Esophagus muscularis mucosa (tissue), 4 donors: ENCODE results near the gene HMGB2. TPM values are rescaled to one million over a fixed set of nuclear protein-coding genes. Genes with fewer than 3 reads are reported as not detected.
A peak's percentile ranks its signal among the peaks of the same experiment; 100 is the strongest.

Source experiments
- DNase-seq: peaks from one replicate; pipeline ENCODE4 v3.0.0-alpha.2; 2017; ENCODE audit errors: extremely low spot score
- H3K27ac ChIP-seq, 4 donors: fragments of 200-600 bp; sonication (generic); replicated peaks in 1 of 4; 1 replicate in 3 of 4; 2 replicates in 1 of 4; pipeline ENCODE4 v1.5.1; 2016 to 2019; ENCODE audit warnings: mild to moderate bottlenecking in 1 of 4
- H3K27me3 ChIP-seq, 4 donors: fragments of 200-600 bp; sonication (generic); one replicate each; pipeline versions ENCODE4 v1.5.1 to v1.6.0; 2016 to 2019
- H3K36me3 ChIP-seq, 4 donors: fragments of 200-600 bp; sonication (generic); one replicate each; pipeline ENCODE4 v1.5.1; 2016 to 2019
- H3K4me1 ChIP-seq, 4 donors: fragments of 200-600 bp; sonication (generic); one replicate each; pipeline ENCODE4 v1.5.1; 2016 to 2019
- H3K4me3 ChIP-seq, 4 donors: fragments of 200-600 bp; sonication (generic); 1 replicate in 2 of 4; 2 replicates in 2 of 4; pipeline ENCODE4 v1.5.1; 2016 to 2019; ENCODE audit warnings: mild to moderate bottlenecking in 4 of 4, moderate library complexity in 1 of 4
- H3K9me3 ChIP-seq, 4 donors: fragments of 200-600 bp; sonication (generic); 1 replicate in 3 of 4; 2 replicates in 1 of 4; pipeline ENCODE4 v1.5.1; 2016 to 2019
- EP300 ChIP-seq: sonication (generic); formaldehyde crosslinking; IDR thresholded peaks from one replicate; pipeline ENCODE4 v1.6.1; 2017; ENCODE audit warnings: antibody characterized with exemption
- POLR2A ChIP-seq: fragments of 450-650 bp; IDR thresholded peaks from one replicate; pipeline ENCODE4 v1.6.1; 2017; ENCODE audit warnings: antibody characterized with exemption, moderate library complexity, mild to moderate bottlenecking, low read depth
- POLR2AphosphoS5 ChIP-seq, 2 donors: sonication (generic); formaldehyde crosslinking; IDR thresholded peaks; one replicate each; pipeline ENCODE4 v1.6.1; 2017; ENCODE audit warnings: antibody characterized with exemption in 2 of 2
- WGBS: methylation state at CpG from one replicate; pipeline ENCODE4 v1.1.5; 2018; 5-methylcytosine and 5-hydroxymethylcytosine counted together
- intact Hi-C: fragments of 100-400 bp; cut with DNase I; formaldehyde crosslinking; loops from one replicate; pipeline ENCODE4 v1.15.1; 2023
- total RNA-seq, 4 donors: library from RNA; depleted of rRNA; stranded (reverse); fragments of >200 nt; gene quantifications; one replicate each; pipeline versions ENCODE4 v1.1.0 to v1.2.1, GENCODE V29; 2016
- TF ChIP-seq, protein P1 (sequence below), 3 experiments: fragments of 200-600 bp in 2 of 3; fragments of 450-650 bp in 1 of 3; sonication (generic) in 2 of 3; IDR thresholded peaks; one replicate each; pipeline ENCODE4 v1.5.1; 2017 to 2019; ENCODE audit warnings: antibody characterized with exemption in 3 of 3, mild to moderate bottlenecking in 2 of 3, moderate library complexity in 1 of 3

Gene HMGB2
- total RNA-seq, 4 donors from 2014 or later: 35.7 to 69.7 (median 46.2) TPM

DNA sequence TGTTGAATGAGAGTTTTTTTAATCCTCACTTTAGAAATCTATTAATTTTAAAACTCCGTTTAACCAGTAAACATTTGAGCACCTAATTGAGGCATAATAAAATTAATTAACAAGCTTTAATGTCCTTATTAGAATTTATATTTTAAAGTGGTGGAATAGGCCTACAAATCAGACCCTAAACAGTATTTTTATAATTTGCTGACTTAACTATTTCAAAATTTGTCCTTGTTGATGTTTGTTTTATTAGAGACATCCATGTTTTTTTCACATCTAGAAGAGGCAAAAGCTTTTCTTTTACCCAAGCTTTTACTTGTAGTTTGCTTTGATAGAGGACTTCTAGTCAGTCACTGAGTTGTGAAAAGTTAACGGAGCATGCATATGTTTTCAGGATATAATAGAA lies 40.4 kb upstream of the HMGB2 start:
- no peaks in the 10 kb centered on the region for H3K9me3 ChIP-seq
- peaks cover 7 to 55% (median 46%) of the 10 kb centered on the region in 4 donors for H3K4me1 ChIP-seq

DNA sequence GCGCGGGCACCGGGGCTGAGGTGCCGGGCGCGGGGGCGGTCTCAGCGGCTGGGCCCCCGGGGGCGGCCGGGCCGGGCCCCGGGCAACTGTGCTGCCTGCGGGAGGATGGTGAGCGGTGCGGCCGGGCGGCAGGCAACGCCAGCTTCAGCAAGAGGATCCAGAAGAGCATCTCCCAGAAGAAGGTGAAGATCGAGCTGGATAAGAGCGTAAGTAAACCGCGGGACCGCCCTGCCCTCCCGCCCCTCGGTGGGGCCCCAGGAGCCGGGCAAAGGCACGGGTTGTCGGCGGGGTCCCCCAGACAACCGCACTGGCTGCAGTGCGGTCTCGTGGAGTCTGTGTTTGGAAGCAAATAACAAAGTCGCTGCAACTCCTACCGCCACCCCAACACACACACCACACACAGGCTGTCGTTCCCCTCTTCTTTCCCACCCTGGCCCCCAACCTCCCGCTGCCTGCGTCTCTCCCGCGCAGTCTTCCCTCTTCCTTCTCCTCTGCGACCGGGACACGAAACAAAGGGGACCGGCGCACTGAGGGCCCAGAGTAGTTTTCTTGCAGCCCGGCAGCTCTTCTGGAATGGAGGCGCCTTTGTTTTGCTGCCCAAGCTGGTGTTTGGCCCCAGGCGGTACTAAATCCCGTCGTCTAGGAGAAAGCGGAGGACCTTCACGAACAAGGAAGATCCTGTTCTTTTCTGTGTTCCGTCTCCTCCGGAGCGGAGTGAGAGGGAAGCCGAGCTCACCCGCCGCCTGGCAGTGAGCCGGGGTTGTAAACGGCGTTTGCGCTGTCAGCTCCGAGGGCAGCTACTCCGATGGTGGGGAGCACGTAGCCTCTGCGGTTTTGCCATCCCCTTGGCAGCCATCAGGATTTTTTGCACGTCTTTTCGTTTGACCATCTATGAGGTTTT lies 37.4 kb upstream of the HMGB2 start:
- no peaks in the 10 kb centered on the region for H3K9me3 ChIP-seq
- WGBS: under 1% methylated on average over 32 of the region's 68 CpGs
- peak overlapping the region; percentile 89 to 95 (median 92) for H3K27ac ChIP-seq
- no peaks in the 10 kb centered on the region for H3K27me3 ChIP-seq
- peak; percentile 74 to 78 for TF ChIP-seq POLR2AphosphoS5 (IDR thresholded peaks at IDR 0.05)
- TF ChIP-seq, protein P1, sequence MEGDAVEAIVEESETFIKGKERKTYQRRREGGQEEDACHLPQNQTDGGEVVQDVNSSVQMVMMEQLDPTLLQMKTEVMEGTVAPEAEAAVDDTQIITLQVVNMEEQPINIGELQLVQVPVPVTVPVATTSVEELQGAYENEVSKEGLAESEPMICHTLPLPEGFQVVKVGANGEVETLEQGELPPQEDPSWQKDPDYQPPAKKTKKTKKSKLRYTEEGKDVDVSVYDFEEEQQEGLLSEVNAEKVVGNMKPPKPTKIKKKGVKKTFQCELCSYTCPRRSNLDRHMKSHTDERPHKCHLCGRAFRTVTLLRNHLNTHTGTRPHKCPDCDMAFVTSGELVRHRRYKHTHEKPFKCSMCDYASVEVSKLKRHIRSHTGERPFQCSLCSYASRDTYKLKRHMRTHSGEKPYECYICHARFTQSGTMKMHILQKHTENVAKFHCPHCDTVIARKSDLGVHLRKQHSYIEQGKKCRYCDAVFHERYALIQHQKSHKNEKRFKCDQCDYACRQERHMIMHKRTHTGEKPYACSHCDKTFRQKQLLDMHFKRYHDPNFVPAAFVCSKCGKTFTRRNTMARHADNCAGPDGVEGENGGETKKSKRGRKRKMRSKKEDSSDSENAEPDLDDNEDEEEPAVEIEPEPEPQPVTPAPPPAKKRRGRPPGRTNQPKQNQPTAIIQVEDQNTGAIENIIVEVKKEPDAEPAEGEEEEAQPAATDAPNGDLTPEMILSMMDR (IDR thresholded peaks at IDR 0.05): no peak
- peak overlapping the region; percentile 74 to 90 (median 88) for H3K4me3 ChIP-seq
- peaks cover 21 to 66% (median 57%) of the 10 kb centered on the region in 4 donors for H3K4me1 ChIP-seq
- peaks cover 0 to 4% (median 0%) of the 10 kb centered on the region in 4 donors for H3K36me3 ChIP-seq
- DNase-seq: no peak
- intact Hi-C loops: loop anchor here (5.0 kb wide), 1 partner anchor 41 kb away; no protein-coding TSS in a partner anchor

More for the DNA sequence above, 40.4 kb upstream of the HMGB2 start:
- DNase-seq: no peak
- Histone ChIP-seq H3K27ac (peak overlapping the region in 3 of 4 donors; percentile 89 to 95 (median 93)), H3K4me3 (no peak overlapping the region), H3K27me3 (no peaks in the 10 kb centered on the region), H3K36me3 (peaks cover 0 to 4% (median 0%) of the 10 kb centered on the region in 4 donors)
- intact Hi-C loops: loop anchor here (5.0 kb wide), 1 partner anchor 38 kb away; no protein-coding TSS in a partner anchor
- TF ChIP-seq EP300: no peak
- TF ChIP-seq POLR2A: no peak
- TF ChIP-seq, protein P1 (IDR thresholded peaks at IDR 0.05): no peak
- TF ChIP-seq POLR2AphosphoS5 (IDR thresholded peaks at IDR 0.05): no peak
- 89% methylated on average over 2 of the region's 2 CpGs for WGBS

DNA sequence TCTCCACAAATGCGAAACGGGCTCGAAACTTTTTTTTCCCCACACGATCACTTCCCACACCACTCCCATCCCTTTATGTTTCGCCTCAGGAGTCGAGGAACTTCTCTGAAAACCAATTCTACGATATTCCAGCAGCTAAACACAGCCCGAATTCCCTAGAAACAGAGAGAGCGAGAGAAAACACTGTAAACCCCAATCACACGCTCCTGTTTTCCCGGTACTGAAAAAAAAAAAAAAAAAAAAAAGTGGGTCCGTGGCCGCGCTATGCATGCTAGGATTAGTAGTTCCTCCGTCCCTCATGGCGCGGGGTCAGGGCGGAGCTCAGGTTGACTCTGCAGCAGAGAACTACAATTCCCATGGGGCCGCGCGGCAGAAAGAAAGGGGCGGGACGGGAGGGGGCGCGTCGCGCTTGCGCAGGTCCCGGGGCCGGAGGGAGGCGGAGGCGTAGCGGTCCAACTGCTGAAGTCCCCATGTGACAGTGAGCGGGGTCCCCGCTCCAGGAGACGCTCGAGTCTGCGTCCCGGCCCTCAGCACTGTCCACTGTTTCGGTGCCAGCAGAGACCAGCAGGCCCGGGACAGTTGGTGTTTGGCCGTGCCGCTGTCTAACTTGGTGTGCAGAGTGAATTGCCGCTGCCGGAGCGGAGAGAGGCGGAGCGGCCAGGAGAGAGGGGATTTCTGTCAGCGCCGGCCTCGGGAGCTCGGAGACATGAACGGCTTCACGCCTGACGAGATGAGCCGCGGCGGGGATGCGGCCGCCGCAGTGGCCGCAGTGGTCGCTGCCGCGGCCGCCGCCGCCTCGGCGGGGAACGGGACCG lies 36.5 kb upstream of the HMGB2 start, which contains the start of gene SAP30:
Gene SAP30, plus strand, starts transcription at position 478 of the 815 bp plus-strand sequence. Its CDS starts 229 bp downstream, at position 707.
- under 1% methylated on average over 45 of the region's 72 CpGs for WGBS
- Histone ChIP-seq H3K27me3 (no peaks in the 10 kb centered on the region), H3K4me1 (peaks cover 21 to 65% (median 53%) of the 10 kb centered on the region in 4 donors), H3K27ac (peak within 1 kb of the TSS; percentile 89 to 95 (median 93)), H3K4me3 (peak within 1 kb of the TSS; percentile 74 to 90 (median 88)), H3K9me3 (no peaks in the 10 kb centered on the region), H3K36me3 (peaks cover 0 to 1% (median 0%) of the 10 kb centered on the region in 4 donors)
- intact Hi-C loops: loop anchor here (5.0 kb wide), 1 partner anchor 42 kb away; no protein-coding TSS in a partner anchor
- peak; percentile 100 for DNase-seq
- peak; percentile 98 for TF ChIP-seq POLR2A
- no peak for TF ChIP-seq EP300
- peak; percentile 100 for TF ChIP-seq POLR2AphosphoS5 (IDR thresholded peaks at IDR 0.05)

DNA sequence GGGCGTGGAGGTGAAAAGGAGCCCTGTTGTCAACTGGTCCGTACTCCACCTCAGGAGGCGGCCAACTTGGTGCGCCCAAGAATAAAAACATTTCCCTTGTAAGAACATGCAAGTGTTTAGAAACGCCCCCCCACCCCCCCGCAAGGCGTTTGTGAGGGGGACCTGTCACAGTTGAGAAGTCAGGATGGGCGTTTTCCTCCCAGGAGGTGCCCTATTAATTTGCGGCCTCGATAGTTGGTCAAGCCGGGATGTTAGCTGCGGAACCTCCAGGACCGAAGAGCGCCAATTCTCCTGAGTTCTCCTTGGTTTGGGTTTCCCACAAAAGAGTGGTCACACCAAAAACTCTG lies 35.9 kb upstream of the HMGB2 start:
- intact Hi-C loops: loop anchor here (5.0 kb wide), 1 partner anchor 42 kb away; no protein-coding TSS in a partner anchor
- peaks cover 21 to 63% (median 49%) of the 10 kb centered on the region in 4 donors for H3K4me1 ChIP-seq
- peak overlapping the region; percentile 74 to 90 (median 88) for H3K4me3 ChIP-seq
- TF ChIP-seq POLR2AphosphoS5 (IDR thresholded peaks at IDR 0.05): no peak
- TF ChIP-seq POLR2A: no peak
- TF ChIP-seq, protein P1 (IDR thresholded peaks at IDR 0.05): no peak
- no peak for TF ChIP-seq EP300
- peak; percentile 96 for DNase-seq
- H3K27me3 ChIP-seq: no peaks in the 10 kb centered on the region
- 0% methylated on average over 10 of the region's 14 CpGs for WGBS
- no peaks in the 10 kb centered on the region for H3K36me3 ChIP-seq
- no peaks in the 10 kb centered on the region for H3K9me3 ChIP-seq
- H3K27ac ChIP-seq: peak overlapping the region; percentile 89 to 95 (median 93)
